NB4 (cell line): ENCODE data around the gene LGALS3BP.

Source experiments
- MAX ChIP-seq: IDR thresholded peaks from 2 replicates; pipeline ENCODE4 v1.6.1; 2011; ENCODE audit warnings: low read depth, low read length
- MYC ChIP-seq: IDR thresholded peaks from 2 replicates; pipeline ENCODE4 v1.6.1; 2011; ENCODE audit warnings: low read depth, low read length
- POLR2A ChIP-seq: IDR thresholded peaks from 2 replicates; pipeline ENCODE4 v1.6.1; 2011; ENCODE audit warnings: mild to moderate bottlenecking; ENCODE audit not compliant: insufficient read length; ENCODE audit errors: extremely low read depth
- TF ChIP-seq, protein P1 (sequence below): IDR thresholded peaks from one replicate; pipeline ENCODE4 v1.5.1; 2012; ENCODE audit warnings: low read depth, low read length

DNA sequence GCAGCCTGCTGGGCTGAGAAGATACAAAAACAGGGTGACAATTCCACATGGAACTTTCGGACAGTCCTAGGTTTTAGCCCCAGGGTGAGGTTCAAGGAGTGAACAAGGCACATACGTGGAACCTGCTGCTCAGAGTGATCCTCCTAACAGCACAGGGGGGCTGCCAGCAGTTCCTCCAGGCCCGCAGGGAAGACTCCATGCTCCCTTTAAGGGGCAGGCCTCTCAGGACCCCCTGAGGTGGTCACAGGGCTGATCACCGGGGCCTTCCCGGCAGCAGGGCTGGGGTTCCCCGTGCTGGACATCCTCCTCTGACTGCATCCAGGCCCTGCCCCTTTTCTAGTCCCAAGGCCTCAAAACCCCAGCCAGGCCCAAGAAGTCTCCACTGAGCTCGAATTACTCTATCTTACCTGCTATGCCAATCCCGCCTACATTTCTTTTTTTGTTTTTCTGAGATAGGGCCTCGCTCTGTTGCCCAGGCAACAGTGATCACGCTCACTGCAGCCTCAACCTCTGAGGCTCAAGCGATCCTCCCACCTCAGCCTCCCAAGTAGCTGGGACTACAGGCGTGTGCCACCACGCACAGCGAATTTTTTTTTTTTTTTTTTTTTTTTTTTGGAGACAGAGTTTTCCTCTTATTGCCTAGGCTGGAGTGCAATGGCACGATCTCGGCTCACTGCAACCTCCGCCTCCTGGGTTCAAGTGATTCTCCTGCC lies 19.5 kb upstream of the LGALS3BP start:
- TF ChIP-seq, protein P1, sequence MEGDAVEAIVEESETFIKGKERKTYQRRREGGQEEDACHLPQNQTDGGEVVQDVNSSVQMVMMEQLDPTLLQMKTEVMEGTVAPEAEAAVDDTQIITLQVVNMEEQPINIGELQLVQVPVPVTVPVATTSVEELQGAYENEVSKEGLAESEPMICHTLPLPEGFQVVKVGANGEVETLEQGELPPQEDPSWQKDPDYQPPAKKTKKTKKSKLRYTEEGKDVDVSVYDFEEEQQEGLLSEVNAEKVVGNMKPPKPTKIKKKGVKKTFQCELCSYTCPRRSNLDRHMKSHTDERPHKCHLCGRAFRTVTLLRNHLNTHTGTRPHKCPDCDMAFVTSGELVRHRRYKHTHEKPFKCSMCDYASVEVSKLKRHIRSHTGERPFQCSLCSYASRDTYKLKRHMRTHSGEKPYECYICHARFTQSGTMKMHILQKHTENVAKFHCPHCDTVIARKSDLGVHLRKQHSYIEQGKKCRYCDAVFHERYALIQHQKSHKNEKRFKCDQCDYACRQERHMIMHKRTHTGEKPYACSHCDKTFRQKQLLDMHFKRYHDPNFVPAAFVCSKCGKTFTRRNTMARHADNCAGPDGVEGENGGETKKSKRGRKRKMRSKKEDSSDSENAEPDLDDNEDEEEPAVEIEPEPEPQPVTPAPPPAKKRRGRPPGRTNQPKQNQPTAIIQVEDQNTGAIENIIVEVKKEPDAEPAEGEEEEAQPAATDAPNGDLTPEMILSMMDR = no peak
- no peak for TF ChIP-seq MAX
- TF ChIP-seq POLR2A = no peak
- no peak for TF ChIP-seq MYC
